ENCODE measurements around the gene PIK3C3.
"Not testable (repeated sequence)": the region's sequence is repeated elsewhere in the genome, so short reads cannot be mapped to it uniquely, and the experiment has no call there.

- TF ChIP-seq CTCF, POLR2A, POLR2AphosphoS5 (IDR thresholded peaks at IDR 0.05): not testable (repeated sequence)
Measured at GRCh38 chr18:42009457-42009856, 54.4 kb downstream of the PIK3C3 start.

All from breast epithelium (tissue), 3 donors.